Measurements from ENCODE around the gene SPARC. TPM values are rescaled to one million over a fixed set of nuclear protein-coding genes. Genes with fewer than 3 reads are reported as not detected.

The SPARC gene
- total RNA-seq, 1 experiment from 2014 or later = 320 TPM

DNA sequence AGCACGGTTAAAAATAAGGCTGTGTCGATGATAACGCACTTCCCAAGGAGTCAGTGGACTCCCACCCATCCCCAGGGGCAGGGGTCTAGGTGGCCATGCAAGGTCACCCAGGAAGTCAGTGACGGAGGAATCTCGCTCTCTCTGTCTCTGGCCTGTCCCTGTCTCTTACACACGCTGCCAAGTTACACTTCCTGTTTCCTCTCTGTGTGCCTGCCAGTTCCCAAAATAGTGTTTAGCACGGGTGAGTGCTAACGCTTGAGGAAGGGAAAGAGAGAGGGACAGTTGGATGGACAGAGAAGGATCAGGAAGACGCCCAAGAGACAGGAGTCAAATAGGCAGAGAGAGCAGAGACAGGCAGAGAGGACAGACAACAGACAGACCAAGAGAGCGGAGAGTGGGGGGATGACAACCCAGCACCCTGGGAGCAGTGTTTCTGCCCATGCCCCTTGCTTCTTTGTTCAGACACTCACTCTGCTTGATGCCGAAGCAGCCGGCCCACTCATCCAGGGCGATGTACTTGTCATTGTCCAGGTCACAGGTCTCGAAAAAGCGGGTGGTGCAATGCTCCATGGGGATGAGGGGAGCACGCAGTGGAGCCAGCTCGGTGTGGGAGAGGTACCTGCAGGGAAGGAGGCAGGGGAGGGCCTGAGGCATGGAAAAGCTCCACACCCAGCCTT is 23.0 kb downstream of the SPARC start:
- H3K4me1 ChIP-seq (ENCODE audit: insufficient read depth, low read length) = no peaks in the 10 kb centered on the region
- no peak overlapping the region for H3K56ac ChIP-seq (ENCODE audit: insufficient read length, low read depth, low read length)
- H2BK12ac ChIP-seq (ENCODE audit: insufficient read length, low read depth, low read length) = no peak overlapping the region
- H4K91ac ChIP-seq (ENCODE audit: insufficient read length, low read depth, low read length) = no peak overlapping the region
- no peak overlapping the region for H4K8ac ChIP-seq (replicated peaks; ENCODE audit: insufficient read length, low read depth, low read length)
- no peak overlapping the region for H2AK5ac ChIP-seq (ENCODE audit: insufficient read length, low read length)
- H4K20me1 ChIP-seq (ENCODE audit: control insufficient read depth, insufficient read depth, insufficient read length) = no peaks in the 10 kb centered on the region
- no peaks in the 10 kb centered on the region for H3K23me2 ChIP-seq (ENCODE audit: insufficient read length, low read depth, low read length, poor library complexity, severe bottlenecking)
- no CpG with 5 or more reads among the region's 17 CpGs for WGBS (ENCODE audit: extremely low coverage, insufficient read length, low lambda C conversion rate)
- no peak overlapping the region for H3K14ac ChIP-seq (ENCODE audit: insufficient read depth, low read length)
- H3T11ph ChIP-seq (ENCODE audit: low read length) = no peak overlapping the region
- no peak overlapping the region for H2BK15ac ChIP-seq (ENCODE audit: low read depth, low read length)
- H3K9me3 Mint-ChIP-seq = no peaks in the 10 kb centered on the region
- H3K18ac ChIP-seq (ENCODE audit: insufficient read length, low read depth, low read length) = no peak overlapping the region
- H3K79me1 ChIP-seq (ENCODE audit: insufficient read depth, low read depth, low read length, poor library complexity, severe bottlenecking) = no peaks in the 10 kb centered on the region
- no peaks in the 10 kb centered on the region for H3K27me3 Mint-ChIP-seq (ENCODE audit: low read depth)
- H3K36me3 Mint-ChIP-seq (ENCODE audit: insufficient read depth in 1 of 3, low read depth in 3 of 3) = peaks cover 19 to 63% (median 59%) of the 10 kb centered on the region in 3 experiments; a peak in 6 of 7 replicates
- H4K5ac ChIP-seq (ENCODE audit: insufficient read length, low read depth, low read length) = no peak overlapping the region
- no peak overlapping the region for H2AFZ ChIP-seq (ENCODE audit: low read length)
- peaks cover 7 to 14% of the 10 kb centered on the region in 2 experiments; a peak in 3 of 4 replicates for H3K4me1 Mint-ChIP-seq
- H2BK20ac ChIP-seq (ENCODE audit: low read depth, low read length, poor library complexity, severe bottlenecking) = no peak overlapping the region
- no peak overlapping the region for H3K4ac ChIP-seq (ENCODE audit: low read depth, low read length)
- TF ChIP-seq, protein P1, sequence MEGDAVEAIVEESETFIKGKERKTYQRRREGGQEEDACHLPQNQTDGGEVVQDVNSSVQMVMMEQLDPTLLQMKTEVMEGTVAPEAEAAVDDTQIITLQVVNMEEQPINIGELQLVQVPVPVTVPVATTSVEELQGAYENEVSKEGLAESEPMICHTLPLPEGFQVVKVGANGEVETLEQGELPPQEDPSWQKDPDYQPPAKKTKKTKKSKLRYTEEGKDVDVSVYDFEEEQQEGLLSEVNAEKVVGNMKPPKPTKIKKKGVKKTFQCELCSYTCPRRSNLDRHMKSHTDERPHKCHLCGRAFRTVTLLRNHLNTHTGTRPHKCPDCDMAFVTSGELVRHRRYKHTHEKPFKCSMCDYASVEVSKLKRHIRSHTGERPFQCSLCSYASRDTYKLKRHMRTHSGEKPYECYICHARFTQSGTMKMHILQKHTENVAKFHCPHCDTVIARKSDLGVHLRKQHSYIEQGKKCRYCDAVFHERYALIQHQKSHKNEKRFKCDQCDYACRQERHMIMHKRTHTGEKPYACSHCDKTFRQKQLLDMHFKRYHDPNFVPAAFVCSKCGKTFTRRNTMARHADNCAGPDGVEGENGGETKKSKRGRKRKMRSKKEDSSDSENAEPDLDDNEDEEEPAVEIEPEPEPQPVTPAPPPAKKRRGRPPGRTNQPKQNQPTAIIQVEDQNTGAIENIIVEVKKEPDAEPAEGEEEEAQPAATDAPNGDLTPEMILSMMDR (conservative IDR thresholded peaks at IDR 0.05) = no peak
- H3K27ac Mint-ChIP-seq = no peak overlapping the region; a peak in 2 of 7 replicates
- no peak overlapping the region for H3K23ac ChIP-seq (ENCODE audit: insufficient read length, low read depth, low read length)
- no peak for DNase-seq
- no peak overlapping the region for H3K4me2 ChIP-seq (ENCODE audit: insufficient read depth, insufficient read length, low read length)
- H3K9me3 ChIP-seq (ENCODE audit: control insufficient read depth, low read depth, low read length) = no peaks in the 10 kb centered on the region
- no peak overlapping the region for H2BK5ac ChIP-seq (ENCODE audit: insufficient read length, low read length)
- no peak overlapping the region for H3K27ac ChIP-seq (ENCODE audit: insufficient read length, low read depth, low read length)
- no peaks in the 10 kb centered on the region for H3K27me3 ChIP-seq (ENCODE audit: insufficient read depth, low read length)
- no peaks in the 10 kb centered on the region for H3K79me2 ChIP-seq (ENCODE audit: insufficient read depth, low read length)
- no peak overlapping the region for H2BK120ac ChIP-seq (ENCODE audit: low read depth, low read length, poor library complexity, severe bottlenecking)
- H3K9ac ChIP-seq (ENCODE audit: extremely low read depth, insufficient read length, low read length) = no peak overlapping the region
- H3K4me3 Mint-ChIP-seq = no peak overlapping the region

All from H9 (cell line).